K562 (cell line): ENCODE results near the gene HSD17B2.

Experiments
- EP300 ChIP-seq: IDR thresholded peaks from 2 replicates; pipeline ENCODE4 v1.6.1; 2012; ENCODE audit warnings: low read length, improper control_type of control experiment
- EZH2 ChIP-seq: IDR thresholded peaks from 2 replicates; pipeline ENCODE4 v1.6.1; 2012; ENCODE audit warnings: low read depth, mild to moderate bottlenecking, inconsistent platforms, low read length, borderline replicate concordance
- MAFK ChIP-seq: IDR thresholded peaks from 2 replicates; pipeline ENCODE4 v1.6.1; 2011; ENCODE audit warnings: low read length, improper control_type of control experiment
- MTA1 ChIP-seq: fragments of 450-650 bp; IDR thresholded peaks from 2 replicates; pipeline ENCODE4 v1.6.1; 2017; ENCODE audit warnings: borderline replicate concordance
- NFIC ChIP-seq: fragments of 450-650 bp; IDR thresholded peaks from 2 replicates; pipeline ENCODE4 v1.6.1; 2017; ENCODE audit warnings: mild to moderate bottlenecking, inconsistent platforms
- NRF1 ChIP-seq, 2 experiments: fragments of 450-650 bp; IDR thresholded peaks in 1 of 2; conservative IDR thresholded peaks in 1 of 2; 2 replicates each; pipeline ENCODE4 v1.6.1; 2014; ENCODE audit warnings: mild to moderate bottlenecking in 2 of 2
- RBBP5 ChIP-seq: fragments of 200-600 bp; sonication (generic); IDR thresholded peaks from 2 replicates; pipeline ENCODE4 v1.6.1; 2012; ENCODE audit warnings: borderline replicate concordance, mild to moderate bottlenecking, low read length, control low read depth, inconsistent platforms; ENCODE audit not compliant: insufficient read depth, poor library complexity, severe bottlenecking
- ZBTB40 ChIP-seq, 2 experiments: fragments of 450-650 bp in 1 of 2; sonication (generic) in 1 of 2; formaldehyde crosslinking in 1 of 2; IDR thresholded peaks; 2 replicates each; pipeline versions ENCODE4 v1.7.1 to v1.9.0; 2016 to 2022; ENCODE audit warnings: inconsistent platforms in 1 of 2, mild to moderate bottlenecking in 1 of 2, missing genetic modification reagents in 1 of 2
- ZNF280A ChIP-seq: fragments of 450-650 bp; IDR thresholded peaks from 2 replicates; pipeline ENCODE4 v1.6.1; 2018; ENCODE audit warnings: mild to moderate bottlenecking, low read depth; ENCODE audit not compliant: partially characterized antibody
- ZNF592 ChIP-seq: fragments of 450-650 bp; IDR thresholded peaks from 2 replicates; pipeline ENCODE4 v1.6.1; 2017; ENCODE audit warnings: antibody characterized with exemption, mild to moderate bottlenecking

- TF ChIP-seq EZH2 = no peak
- TF ChIP-seq ZNF280A = no peak
- TF ChIP-seq ZBTB40 (IDR thresholded peaks at IDR 0.05) = no peak
- TF ChIP-seq ZBTB40 (CRISPR knock-in tag; IDR thresholded peaks at IDR 0.05) = no peak
- no peak for TF ChIP-seq MTA1
- no peak for TF ChIP-seq NRF1 (conservative IDR thresholded peaks at IDR 0.05 in 1 of 2, IDR thresholded peaks at IDR 0.05 in 1 of 2)
- no peak for TF ChIP-seq MAFK
- no peak for TF ChIP-seq RBBP5
- no peak for TF ChIP-seq ZNF592
- TF ChIP-seq EP300 = no peak
- TF ChIP-seq NFIC = no peak
Observed at GRCh38 chr16:82108100-82108499, 73.0 kb downstream of the HSD17B2 start.
